ENCODE measurements around the gene MAP2K3.

MAP2K3 gene

GRCh38 chr17:21282850-21283249 is 1.7 kb upstream of the MAP2K3 start:
- DNase-seq (ENCODE audit: low read depth), result no peak

GRCh38 chr17:21283482-21284318 is 811 bp upstream of the MAP2K3 start:
- DNase-seq (ENCODE audit: low read depth), result peak; percentile 70

- DNase-seq (ENCODE audit: low read depth), result peak; percentile 66
Measured at GRCh38 chr17:21285164-21286065, 904 bp downstream of the MAP2K3 start.

GRCh38 chr17:21286066-21286770 is 1.7 kb downstream of the MAP2K3 start:
- peak; percentile 99 for DNase-seq (ENCODE audit: low read depth)

GRCh38 chr17:21286909-21287702 is 2.6 kb downstream of the MAP2K3 start:
- peak; percentile 26 for DNase-seq (ENCODE audit: low read depth)

- peak; percentile 98 for DNase-seq (ENCODE audit: low read depth)
Measured at GRCh38 chr17:21287703-21288449, 3.4 kb downstream of the MAP2K3 start.

- peak; percentile 36 for DNase-seq (ENCODE audit: low read depth)
Measured at GRCh38 chr17:21288571-21289017, 4.1 kb downstream of the MAP2K3 start.

- DNase-seq (ENCODE audit: low read depth), result no peak
Measured at GRCh38 chr17:21289175-21289901, 4.8 kb downstream of the MAP2K3 start.

- no peak for DNase-seq (ENCODE audit: low read depth)
Measured at GRCh38 chr17:21289902-21290571, 5.5 kb downstream of the MAP2K3 start.

GRCh38 chr17:21291357-21291756 is 6.8 kb downstream of the MAP2K3 start:
- DNase-seq (ENCODE audit: low read depth), result no peak

- no peak for DNase-seq (ENCODE audit: low read depth)
Measured at GRCh38 chr17:21291862-21292261, 7.4 kb downstream of the MAP2K3 start.

- no peak for DNase-seq (ENCODE audit: low read depth)
Measured at GRCh38 chr17:21292867-21293830, 8.6 kb downstream of the MAP2K3 start.

- DNase-seq (ENCODE audit: low read depth), result no peak
Measured at GRCh38 chr17:21293831-21294210, 9.3 kb downstream of the MAP2K3 start.

GRCh38 chr17:21294321-21295035 is 10.0 kb downstream of the MAP2K3 start:
- DNase-seq (ENCODE audit: low read depth), result no peak

GRCh38 chr17:21295036-21295952 is 10.8 kb downstream of the MAP2K3 start:
- DNase-seq (ENCODE audit: low read depth), result no peak

All from ELR (cell line).